Panc1 (cell line): ENCODE measurements around the gene SDK1. TPM values are rescaled to one million over a fixed set of nuclear protein-coding genes. Genes with fewer than 3 reads are reported as not detected.

Experiments used
- ATAC-seq: fragments of 200-7000 bp; cut with Tn5 transposase; 2 replicates; pipeline ENCODE4 v1.9.1; 2020; ENCODE audit warnings: mild to moderate bottlenecking, moderate library complexity
- BruUV-seq: library from RNA; stranded (reverse); fragments of 400-500 nt; replicated peaks from 2 replicates; lab custom pipeline; 2021; lab: Mats Ljungman, UMichigan
- CTCF ChIA-PET: fragments of 300-600 bp; sonication (Branson Sonifier 250); formaldehyde crosslinking; loops from one replicate; lab custom pipeline; 2022; ENCODE audit warnings: antibody characterized with exemption; lab: Charles Lee
- POLR2A ChIA-PET: fragments of 300-600 bp; sonication (Branson Sonifier 250); formaldehyde crosslinking; loops from one replicate; lab custom pipeline; 2022; ENCODE audit warnings: antibody characterized with exemption; lab: Charles Lee
- DNase-seq: peaks from one replicate; pipeline ENCODE4 v3.0.0-alpha.2; 2010; ENCODE audit warnings: low read depth, low spot score
- H3K27ac ChIP-seq: 2 replicates; pipeline ENCODE4 v1.5.1; 2011; ENCODE audit warnings: mild to moderate bottlenecking, low read length, inconsistent platforms
- H3K27me3 ChIP-seq: fragments of 200-500 bp; sonication (Bioruptor generic); 2 replicates; pipeline ENCODE4 v1.6.0; 2014; ENCODE audit warnings: low read length, inconsistent platforms; ENCODE audit not compliant: control insufficient read depth, insufficient read depth
- H3K36me3 ChIP-seq: fragments of 200-500 bp; sonication (Bioruptor generic); 2 replicates; pipeline ENCODE4 v1.5.1; 2014; ENCODE audit warnings: inconsistent platforms, mild to moderate bottlenecking, low read length, moderate library complexity; ENCODE audit not compliant: control insufficient read depth, insufficient read depth
- H3K4me1 ChIP-seq: 2 replicates; pipeline ENCODE4 v1.5.1; 2011; ENCODE audit warnings: inconsistent platforms, mild to moderate bottlenecking, low read length, moderate library complexity; ENCODE audit not compliant: control insufficient read depth, insufficient read depth
- H3K4me3 ChIP-seq, 2 experiments: 2 replicates each; pipeline ENCODE4 v1.5.1; 2011 to 2012; ENCODE audit warnings: low read depth in 2 of 2, low read length in 2 of 2, mild to moderate bottlenecking in 2 of 2, inconsistent platforms in 1 of 2, moderate library complexity in 1 of 2
- H3K9me3 ChIP-seq: fragments of 200-500 bp; sonication (Bioruptor generic); 2 replicates; pipeline ENCODE4 v1.5.1; 2014; ENCODE audit warnings: low read depth, mild to moderate bottlenecking, inconsistent platforms, low read length, moderate library complexity; ENCODE audit not compliant: control insufficient read depth, insufficient read depth
- POLR2AphosphoS5 ChIP-seq: IDR thresholded peaks from 2 replicates; pipeline ENCODE4 v1.6.1; 2012; ENCODE audit warnings: mild to moderate bottlenecking, low read depth, low read length, moderate library complexity
- SIN3A ChIP-seq: IDR thresholded peaks from 2 replicates; pipeline ENCODE4 v1.6.1; 2012; ENCODE audit warnings: low read depth, mild to moderate bottlenecking, low read length, moderate library complexity, borderline replicate concordance; ENCODE audit not compliant: insufficient read depth
- TCF7L2 ChIP-seq: IDR thresholded peaks from 2 replicates; pipeline ENCODE4 v1.6.1; 2011; ENCODE audit warnings: mild to moderate bottlenecking, low read depth, low read length, inconsistent platforms
- in situ Hi-C: cut with HindIII; loops from 2 replicates; pipeline ENCODE4 v1.10.0; 2016; ENCODE audit warnings: low sequenced_read_pairs, low pct_unique_long_range_greater_than_20kb
- intact Hi-C: fragments of 100-400 bp; cut with micrococcal nuclease; formaldehyde crosslinking; loops from one replicate; pipeline ENCODE4 v1.10.0; 2022; ENCODE audit not compliant: unreplicated experiment
- total RNA-seq: library from RNA; stranded (reverse); gene quantifications from one replicate; pipeline ENCODE4 v1.2.1, GENCODE V29; 2021; ENCODE audit not compliant: unreplicated experiment
- TF ChIP-seq, protein P1 (sequence below): fragments of 450-650 bp; IDR thresholded peaks from 2 replicates; pipeline ENCODE4 v1.5.1; 2017; ENCODE audit warnings: mild to moderate bottlenecking
- TF ChIP-seq, protein P2 (sequence below), 2 experiments: IDR thresholded peaks; 2 replicates each; pipeline ENCODE4 v1.6.1; 2011 to 2012; ENCODE audit warnings: low read depth in 2 of 2, control low read depth in 1 of 2, low read length in 1 of 2, mild to moderate bottlenecking in 1 of 2, moderate library complexity in 1 of 2; ENCODE audit not compliant: insufficient read depth in 1 of 2

The SDK1 gene
- total RNA-seq, 1 experiment from 2014 or later: 47.4 TPM

DNA sequence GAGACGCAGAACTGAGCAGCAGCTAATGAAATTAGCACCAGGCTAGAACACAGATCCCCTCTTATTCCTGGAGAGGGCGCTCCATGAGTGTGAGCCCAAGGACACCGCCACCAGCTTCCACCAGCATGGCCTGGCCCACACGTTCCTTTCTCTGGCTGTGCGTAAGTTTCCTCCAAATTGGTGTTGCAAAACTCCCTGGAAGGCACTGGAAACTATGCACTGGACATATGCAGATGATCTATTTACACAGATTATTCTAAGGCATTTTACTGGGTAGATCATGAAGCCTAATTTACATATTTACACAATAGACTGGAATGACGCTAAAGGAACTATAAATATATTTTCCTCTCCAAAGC lies 925.5 kb downstream of the SDK1 start:
- CTCF ChIA-PET: interaction anchor here (0.6 to 1.0 kb wide), 2 partner anchors 253 to 261 kb away, joined by 3 to 5 read pairs; no protein-coding TSS in a partner anchor
- intact Hi-C loops (no loop called here), in situ Hi-C loops (no loop called here)
- no peak overlapping the region for H3K4me3 ChIP-seq
- H3K4me1 ChIP-seq: no peaks in the 10 kb centered on the region
- no peak for TF ChIP-seq SIN3A
- TF ChIP-seq, protein P1, sequence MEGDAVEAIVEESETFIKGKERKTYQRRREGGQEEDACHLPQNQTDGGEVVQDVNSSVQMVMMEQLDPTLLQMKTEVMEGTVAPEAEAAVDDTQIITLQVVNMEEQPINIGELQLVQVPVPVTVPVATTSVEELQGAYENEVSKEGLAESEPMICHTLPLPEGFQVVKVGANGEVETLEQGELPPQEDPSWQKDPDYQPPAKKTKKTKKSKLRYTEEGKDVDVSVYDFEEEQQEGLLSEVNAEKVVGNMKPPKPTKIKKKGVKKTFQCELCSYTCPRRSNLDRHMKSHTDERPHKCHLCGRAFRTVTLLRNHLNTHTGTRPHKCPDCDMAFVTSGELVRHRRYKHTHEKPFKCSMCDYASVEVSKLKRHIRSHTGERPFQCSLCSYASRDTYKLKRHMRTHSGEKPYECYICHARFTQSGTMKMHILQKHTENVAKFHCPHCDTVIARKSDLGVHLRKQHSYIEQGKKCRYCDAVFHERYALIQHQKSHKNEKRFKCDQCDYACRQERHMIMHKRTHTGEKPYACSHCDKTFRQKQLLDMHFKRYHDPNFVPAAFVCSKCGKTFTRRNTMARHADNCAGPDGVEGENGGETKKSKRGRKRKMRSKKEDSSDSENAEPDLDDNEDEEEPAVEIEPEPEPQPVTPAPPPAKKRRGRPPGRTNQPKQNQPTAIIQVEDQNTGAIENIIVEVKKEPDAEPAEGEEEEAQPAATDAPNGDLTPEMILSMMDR: no peak
- TF ChIP-seq TCF7L2: no peak
- TF ChIP-seq, protein P2, sequence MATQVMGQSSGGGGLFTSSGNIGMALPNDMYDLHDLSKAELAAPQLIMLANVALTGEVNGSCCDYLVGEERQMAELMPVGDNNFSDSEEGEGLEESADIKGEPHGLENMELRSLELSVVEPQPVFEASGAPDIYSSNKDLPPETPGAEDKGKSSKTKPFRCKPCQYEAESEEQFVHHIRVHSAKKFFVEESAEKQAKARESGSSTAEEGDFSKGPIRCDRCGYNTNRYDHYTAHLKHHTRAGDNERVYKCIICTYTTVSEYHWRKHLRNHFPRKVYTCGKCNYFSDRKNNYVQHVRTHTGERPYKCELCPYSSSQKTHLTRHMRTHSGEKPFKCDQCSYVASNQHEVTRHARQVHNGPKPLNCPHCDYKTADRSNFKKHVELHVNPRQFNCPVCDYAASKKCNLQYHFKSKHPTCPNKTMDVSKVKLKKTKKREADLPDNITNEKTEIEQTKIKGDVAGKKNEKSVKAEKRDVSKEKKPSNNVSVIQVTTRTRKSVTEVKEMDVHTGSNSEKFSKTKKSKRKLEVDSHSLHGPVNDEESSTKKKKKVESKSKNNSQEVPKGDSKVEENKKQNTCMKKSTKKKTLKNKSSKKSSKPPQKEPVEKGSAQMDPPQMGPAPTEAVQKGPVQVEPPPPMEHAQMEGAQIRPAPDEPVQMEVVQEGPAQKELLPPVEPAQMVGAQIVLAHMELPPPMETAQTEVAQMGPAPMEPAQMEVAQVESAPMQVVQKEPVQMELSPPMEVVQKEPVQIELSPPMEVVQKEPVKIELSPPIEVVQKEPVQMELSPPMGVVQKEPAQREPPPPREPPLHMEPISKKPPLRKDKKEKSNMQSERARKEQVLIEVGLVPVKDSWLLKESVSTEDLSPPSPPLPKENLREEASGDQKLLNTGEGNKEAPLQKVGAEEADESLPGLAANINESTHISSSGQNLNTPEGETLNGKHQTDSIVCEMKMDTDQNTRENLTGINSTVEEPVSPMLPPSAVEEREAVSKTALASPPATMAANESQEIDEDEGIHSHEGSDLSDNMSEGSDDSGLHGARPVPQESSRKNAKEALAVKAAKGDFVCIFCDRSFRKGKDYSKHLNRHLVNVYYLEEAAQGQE (IDR thresholded peaks at IDR 0.05; ENCODE audit: insufficient read depth in 1 of 2, low read depth in 2 of 2, low read length in 1 of 2): no peak
- TF ChIP-seq POLR2AphosphoS5: no peak
- ATAC-seq: 0 out of 2 replicates have a peak, but pooled peaks have one; percentile 29
- DNase-seq: no peak
- no peaks in the 10 kb centered on the region for H3K9me3 ChIP-seq
- POLR2A ChIA-PET: no interaction called here
- BruUV-seq: no TSS peak
- H3K27me3 ChIP-seq: no peaks in the 10 kb centered on the region
- H3K27ac ChIP-seq: no peak overlapping the region
- no peaks in the 10 kb centered on the region for H3K36me3 ChIP-seq

DNA sequence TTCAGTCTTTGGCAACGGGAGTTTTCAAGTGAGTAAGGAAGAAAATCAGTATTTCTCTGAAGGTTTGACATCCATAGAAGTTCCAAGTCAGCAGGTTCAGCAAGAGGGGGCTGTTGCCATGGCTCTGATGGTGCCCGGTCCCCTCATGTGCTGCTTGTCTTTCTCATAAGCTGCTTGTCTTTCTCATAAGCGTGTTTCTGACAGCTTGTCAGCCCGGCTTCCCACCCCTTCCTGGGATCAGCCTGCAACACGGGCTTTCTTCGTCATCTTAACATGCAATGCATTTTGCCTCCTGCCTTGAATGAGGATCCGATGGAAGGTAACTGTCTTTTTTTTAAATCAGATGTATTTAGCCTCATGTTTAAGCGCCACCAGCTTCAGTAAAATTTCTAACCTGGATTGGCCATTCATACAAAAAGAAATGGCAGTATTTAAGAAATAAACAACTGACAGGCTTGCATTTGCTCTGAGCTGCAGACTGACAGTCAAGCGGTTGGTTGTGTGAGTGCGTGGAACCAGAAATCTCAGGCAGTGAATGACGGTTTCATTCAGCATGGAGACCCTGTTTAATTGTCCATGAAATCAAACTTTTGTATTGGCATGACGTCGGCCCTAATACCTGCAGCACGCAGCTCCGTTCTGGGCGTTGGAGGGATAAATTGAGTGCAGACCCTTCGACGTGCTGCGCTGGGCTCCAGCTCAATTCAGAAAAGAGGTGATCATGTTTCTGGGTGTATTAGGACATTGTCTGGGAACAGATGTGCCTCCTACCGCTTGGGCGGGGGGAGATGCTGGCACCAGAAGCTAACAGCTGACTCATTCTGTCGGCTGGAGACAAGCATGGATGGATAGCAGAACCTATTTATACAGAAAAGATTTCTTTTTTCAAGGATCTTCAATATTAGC lies 926.3 kb downstream of the SDK1 start:
- Histone ChIP-seq H3K4me1 (no peaks in the 10 kb centered on the region), H3K9me3 (no peaks in the 10 kb centered on the region), H3K27me3 (no peaks in the 10 kb centered on the region), H3K27ac (no peak overlapping the region), H3K4me3 (no peak overlapping the region), H3K36me3 (no peaks in the 10 kb centered on the region)
- POLR2A ChIA-PET: no interaction called here
- intact Hi-C loops (no loop called here), in situ Hi-C loops (no loop called here)
- ATAC-seq (no peak), DNase-seq (no peak)
- no peak for TF ChIP-seq POLR2AphosphoS5
- TF ChIP-seq, protein P1: no peak
- no peak for TF ChIP-seq TCF7L2
- no peak for TF ChIP-seq SIN3A
- TF ChIP-seq, protein P2 (IDR thresholded peaks at IDR 0.05; ENCODE audit: insufficient read depth in 1 of 2, low read depth in 2 of 2, low read length in 1 of 2): no peak
- no TSS peak for BruUV-seq
- CTCF ChIA-PET: no interaction called here
